ENCODE measurements around the gene PTGES2. TPM values are rescaled to one million over a fixed set of nuclear protein-coding genes. Genes with fewer than 3 reads are reported as not detected.
A peak's percentile ranks its signal among the peaks of the same experiment; 100 is the strongest.

The PTGES2 gene
- total and polyA plus RNA-seq, 2 of the 13 experiments (the other 11 are each of a cell fraction or from before 2014, with no cell fraction given), result 63.7 to 79.8 TPM

DNA sequence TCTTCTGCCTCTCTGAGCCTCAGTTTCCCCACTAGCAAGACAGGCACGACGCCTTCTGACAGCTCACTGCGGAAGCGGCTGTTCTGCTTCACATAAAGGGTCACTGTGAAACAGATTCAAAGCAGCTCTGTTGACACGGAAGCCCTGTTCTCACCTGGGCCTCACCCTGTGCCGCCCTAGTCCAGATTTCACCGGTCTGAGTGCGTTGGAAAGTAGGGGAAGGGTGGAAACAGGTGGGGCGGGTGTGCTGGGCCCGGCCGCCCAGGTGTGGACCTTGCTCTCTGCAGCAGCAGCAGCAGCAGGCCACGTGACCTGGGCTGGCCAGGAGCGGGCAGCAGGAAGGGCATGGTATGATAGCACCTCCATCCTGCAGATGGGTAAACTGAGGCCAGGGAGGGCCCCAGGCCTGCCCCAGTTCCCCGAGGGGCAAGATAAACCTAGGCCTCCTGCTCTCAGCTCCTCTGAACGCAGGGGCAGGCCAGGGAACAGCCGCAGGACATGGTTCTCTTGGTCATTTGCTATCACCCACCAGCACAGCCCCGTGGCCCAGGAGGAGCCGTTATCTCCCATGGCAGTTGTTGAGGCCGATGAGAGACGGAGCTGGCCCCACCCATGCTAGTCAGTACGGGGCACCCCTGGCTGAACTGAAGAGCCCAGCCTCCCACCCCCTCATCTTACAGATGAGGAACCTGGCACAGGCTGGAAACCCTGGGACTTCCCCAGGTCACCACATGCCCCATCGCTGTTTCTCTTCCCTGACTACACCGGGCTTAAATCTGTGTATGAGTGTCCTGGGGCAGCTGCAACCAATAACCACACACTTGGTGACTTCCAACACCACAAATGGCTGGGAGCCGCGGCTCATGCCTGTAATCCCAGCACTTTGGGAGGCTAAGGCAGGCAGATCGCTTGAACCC lies 12.1 kb downstream of the PTGES2 start (continued):
- TF ChIP-seq BRCA1 (CRISPR knock-in tag; IDR thresholded peaks at IDR 0.05) (no peak), ZBTB38 (CRISPR knock-in tag; IDR thresholded peaks at IDR 0.05) (peak; percentile 88), ARID2 (CRISPR knock-in tag; IDR thresholded peaks at IDR 0.05; ENCODE audit: borderline replicate concordance) (no peak), MYNN (CRISPR knock-in tag; IDR thresholded peaks at IDR 0.05; ENCODE audit: low read depth) (no peak), PAX8 (CRISPR knock-in tag; IDR thresholded peaks at IDR 0.05; ENCODE audit: borderline replicate concordance) (no peak), NFIB (CRISPR knock-in tag; IDR thresholded peaks at IDR 0.05; ENCODE audit: borderline replicate concordance) (no peak), CENPX (CRISPR knock-in tag; IDR thresholded peaks at IDR 0.05) (no peak), ZNF543 (CRISPR knock-in tag; IDR thresholded peaks at IDR 0.05) (peak; percentile 95; the same call in 1 of the 2 replicates), SRSF1 (optimal IDR thresholded peaks at IDR 0.05; ENCODE audit: low read depth, low read length) (no peak), MIER3 (CRISPR knock-in tag; IDR thresholded peaks at IDR 0.05; ENCODE audit: borderline replicate concordance) (peak; percentile 94), RBM22 (optimal IDR thresholded peaks at IDR 0.05; ENCODE audit: low read length) (no peak), SATB2 (CRISPR knock-in tag; IDR thresholded peaks at IDR 0.05) (no peak), ATRX (CRISPR knock-in tag; IDR thresholded peaks at IDR 0.05; ENCODE audit: borderline replicate concordance) (no peak)
- TF ChIP-seq, protein P1, sequence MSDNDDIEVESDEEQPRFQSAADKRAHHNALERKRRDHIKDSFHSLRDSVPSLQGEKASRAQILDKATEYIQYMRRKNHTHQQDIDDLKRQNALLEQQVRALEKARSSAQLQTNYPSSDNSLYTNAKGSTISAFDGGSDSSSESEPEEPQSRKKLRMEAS (IDR thresholded peaks at IDR 0.05), result peak; percentile 90
- TF ChIP-seq, protein P2, sequence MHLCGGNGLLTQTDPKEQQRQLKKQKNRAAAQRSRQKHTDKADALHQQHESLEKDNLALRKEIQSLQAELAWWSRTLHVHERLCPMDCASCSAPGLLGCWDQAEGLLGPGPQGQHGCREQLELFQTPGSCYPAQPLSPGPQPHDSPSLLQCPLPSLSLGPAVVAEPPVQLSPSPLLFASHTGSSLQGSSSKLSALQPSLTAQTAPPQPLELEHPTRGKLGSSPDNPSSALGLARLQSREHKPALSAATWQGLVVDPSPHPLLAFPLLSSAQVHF (CRISPR knock-in tag; IDR thresholded peaks at IDR 0.05), result no peak
- TF ChIP-seq, protein P3, sequence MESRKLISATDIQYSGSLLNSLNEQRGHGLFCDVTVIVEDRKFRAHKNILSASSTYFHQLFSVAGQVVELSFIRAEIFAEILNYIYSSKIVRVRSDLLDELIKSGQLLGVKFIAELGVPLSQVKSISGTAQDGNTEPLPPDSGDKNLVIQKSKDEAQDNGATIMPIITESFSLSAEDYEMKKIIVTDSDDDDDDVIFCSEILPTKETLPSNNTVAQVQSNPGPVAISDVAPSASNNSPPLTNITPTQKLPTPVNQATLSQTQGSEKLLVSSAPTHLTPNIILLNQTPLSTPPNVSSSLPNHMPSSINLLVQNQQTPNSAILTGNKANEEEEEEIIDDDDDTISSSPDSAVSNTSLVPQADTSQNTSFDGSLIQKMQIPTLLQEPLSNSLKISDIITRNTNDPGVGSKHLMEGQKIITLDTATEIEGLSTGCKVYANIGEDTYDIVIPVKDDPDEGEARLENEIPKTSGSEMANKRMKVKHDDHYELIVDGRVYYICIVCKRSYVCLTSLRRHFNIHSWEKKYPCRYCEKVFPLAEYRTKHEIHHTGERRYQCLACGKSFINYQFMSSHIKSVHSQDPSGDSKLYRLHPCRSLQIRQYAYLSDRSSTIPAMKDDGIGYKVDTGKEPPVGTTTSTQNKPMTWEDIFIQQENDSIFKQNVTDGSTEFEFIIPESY (CRISPR knock-in tag; IDR thresholded peaks at IDR 0.05), result peak; percentile 57; the same call in 1 of the 2 replicates
- TF ChIP-seq, protein P4, sequence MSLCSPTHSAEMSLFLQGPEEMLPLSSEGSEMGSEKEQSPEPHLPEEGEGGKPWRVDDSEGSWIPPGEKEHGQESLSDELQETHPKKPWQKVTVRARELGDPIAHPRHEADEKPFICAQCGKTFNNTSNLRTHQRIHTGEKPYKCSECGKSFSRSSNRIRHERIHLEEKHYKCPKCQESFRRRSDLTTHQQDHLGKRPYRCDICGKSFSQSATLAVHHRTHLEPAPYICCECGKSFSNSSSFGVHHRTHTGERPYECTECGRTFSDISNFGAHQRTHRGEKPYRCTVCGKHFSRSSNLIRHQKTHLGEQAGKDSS (CRISPR knock-in tag; IDR thresholded peaks at IDR 0.05; ENCODE audit: borderline replicate concordance, low read depth), result peak; percentile 93; the same call in 1 of the 2 replicates
- TF ChIP-seq, protein P5, sequence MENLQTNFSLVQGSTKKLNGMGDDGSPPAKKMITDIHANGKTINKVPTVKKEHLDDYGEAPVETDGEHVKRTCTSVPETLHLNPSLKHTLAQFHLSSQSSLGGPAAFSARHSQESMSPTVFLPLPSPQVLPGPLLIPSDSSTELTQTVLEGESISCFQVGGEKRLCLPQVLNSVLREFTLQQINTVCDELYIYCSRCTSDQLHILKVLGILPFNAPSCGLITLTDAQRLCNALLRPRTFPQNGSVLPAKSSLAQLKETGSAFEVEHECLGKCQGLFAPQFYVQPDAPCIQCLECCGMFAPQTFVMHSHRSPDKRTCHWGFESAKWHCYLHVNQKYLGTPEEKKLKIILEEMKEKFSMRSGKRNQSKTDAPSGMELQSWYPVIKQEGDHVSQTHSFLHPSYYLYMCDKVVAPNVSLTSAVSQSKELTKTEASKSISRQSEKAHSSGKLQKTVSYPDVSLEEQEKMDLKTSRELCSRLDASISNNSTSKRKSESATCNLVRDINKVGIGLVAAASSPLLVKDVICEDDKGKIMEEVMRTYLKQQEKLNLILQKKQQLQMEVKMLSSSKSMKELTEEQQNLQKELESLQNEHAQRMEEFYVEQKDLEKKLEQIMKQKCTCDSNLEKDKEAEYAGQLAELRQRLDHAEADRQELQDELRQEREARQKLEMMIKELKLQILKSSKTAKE (CRISPR knock-in tag; IDR thresholded peaks at IDR 0.05; ENCODE audit: borderline replicate concordance), result peak; percentile 94
- TF ChIP-seq, protein P6, sequence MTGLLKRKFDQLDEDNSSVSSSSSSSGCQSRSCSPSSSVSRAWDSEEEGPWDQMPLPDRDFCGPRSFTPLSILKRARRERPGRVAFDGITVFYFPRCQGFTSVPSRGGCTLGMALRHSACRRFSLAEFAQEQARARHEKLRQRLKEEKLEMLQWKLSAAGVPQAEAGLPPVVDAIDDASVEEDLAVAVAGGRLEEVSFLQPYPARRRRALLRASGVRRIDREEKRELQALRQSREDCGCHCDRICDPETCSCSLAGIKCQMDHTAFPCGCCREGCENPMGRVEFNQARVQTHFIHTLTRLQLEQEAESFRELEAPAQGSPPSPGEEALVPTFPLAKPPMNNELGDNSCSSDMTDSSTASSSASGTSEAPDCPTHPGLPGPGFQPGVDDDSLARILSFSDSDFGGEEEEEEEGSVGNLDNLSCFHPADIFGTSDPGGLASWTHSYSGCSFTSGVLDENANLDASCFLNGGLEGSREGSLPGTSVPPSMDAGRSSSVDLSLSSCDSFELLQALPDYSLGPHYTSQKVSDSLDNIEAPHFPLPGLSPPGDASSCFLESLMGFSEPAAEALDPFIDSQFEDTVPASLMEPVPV (CRISPR knock-in tag; IDR thresholded peaks at IDR 0.05), result peak; percentile 87
- TF ChIP-seq, protein P7, sequence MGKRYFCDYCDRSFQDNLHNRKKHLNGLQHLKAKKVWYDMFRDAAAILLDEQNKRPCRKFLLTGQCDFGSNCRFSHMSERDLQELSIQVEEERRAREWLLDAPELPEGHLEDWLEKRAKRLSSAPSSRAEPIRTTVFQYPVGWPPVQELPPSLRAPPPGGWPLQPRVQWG (CRISPR knock-in tag; IDR thresholded peaks at IDR 0.05; ENCODE audit: borderline replicate concordance, low read depth), result no peak
